ENCODE measurements around the gene PTPRC. TPM values are rescaled to one million over a fixed set of nuclear protein-coding genes. Genes with fewer than 3 reads are reported as not detected.

The PTPRC gene
- total RNA-seq, 1 donor from 2014 or later: 9.7 TPM

DNA sequence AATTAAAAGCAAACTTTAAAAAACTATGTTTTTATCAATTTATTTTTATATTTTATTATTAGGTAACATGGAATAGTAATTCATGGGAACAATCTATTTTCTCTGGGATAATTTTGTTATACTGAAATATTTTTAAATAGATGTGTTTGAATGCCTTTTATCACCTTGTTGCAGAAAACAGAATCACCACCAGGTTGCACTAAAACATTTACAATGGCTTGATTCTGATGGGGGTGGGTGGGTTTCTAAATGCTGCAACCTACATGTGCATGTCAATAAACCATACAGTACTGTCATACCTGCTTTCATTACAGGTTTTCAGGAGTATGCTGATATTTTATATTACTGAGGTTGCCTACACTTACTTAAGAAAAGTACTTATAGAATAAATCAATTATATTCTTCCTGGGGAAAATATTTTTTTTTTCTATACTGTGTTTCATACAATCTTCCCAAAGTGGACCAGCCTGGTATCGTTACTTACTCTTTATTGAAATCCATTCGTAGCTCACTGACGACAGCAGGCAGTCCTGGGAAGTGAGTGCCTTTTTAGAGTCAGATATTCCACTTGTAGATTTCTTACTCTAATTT is 132.8 kb downstream of the PTPRC start:
- DNase-seq (ENCODE audit: missing footprints) (no peak), ATAC-seq (no peak)
- intact Hi-C loops (cut with DNase I): loop anchor here (10.0 kb wide), 1 partner anchor 343 kb away; no protein-coding TSS in a partner anchor

DNA sequence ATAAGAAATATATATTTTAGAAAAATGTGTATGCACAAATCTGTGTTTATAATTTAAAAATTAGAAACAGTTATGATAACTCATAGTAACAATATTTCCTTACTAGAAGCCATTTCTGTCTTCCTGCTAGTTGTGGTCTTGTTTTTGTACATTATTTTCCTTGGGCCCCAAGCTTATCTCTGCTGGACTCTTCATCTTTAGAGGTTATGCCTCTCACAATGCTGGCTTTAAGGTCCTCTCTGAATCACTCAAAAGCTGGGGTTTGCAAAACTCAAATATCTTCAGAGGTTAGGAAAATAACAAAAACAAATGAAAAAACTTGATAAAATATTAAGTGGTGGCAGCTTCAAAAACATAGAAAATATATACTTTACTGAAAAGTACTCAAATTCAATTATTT is 133.8 kb downstream of the PTPRC start:
- ATAC-seq (no peak), DNase-seq (ENCODE audit: missing footprints) (no peak)
- intact Hi-C loops (cut with DNase I): loop anchor here (10.0 kb wide), 1 partner anchor 342 kb away; no protein-coding TSS in a partner anchor

DNA sequence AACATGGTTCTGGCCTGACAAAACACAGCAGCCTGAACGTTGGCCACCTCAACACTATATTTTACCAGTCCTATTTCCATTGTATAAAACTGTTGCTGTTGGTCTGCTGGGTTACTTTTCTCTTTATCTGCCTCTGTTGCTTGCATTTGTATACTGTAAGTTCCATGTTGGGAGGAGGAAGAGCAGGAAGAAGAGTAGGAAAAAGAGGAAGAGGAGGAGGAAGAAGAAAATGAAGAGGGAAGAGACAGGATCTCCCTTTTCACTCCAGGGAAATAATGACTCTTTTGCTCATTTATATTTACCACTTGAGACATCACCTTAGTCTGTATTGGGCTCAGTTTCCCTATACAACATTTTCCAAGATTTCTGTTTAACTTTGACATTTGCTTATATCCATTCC is 134.2 kb downstream of the PTPRC start:
- intact Hi-C loops (cut with DNase I): loop anchor here (10.0 kb wide), 1 partner anchor 342 kb away; no protein-coding TSS in a partner anchor
- ATAC-seq (no peak), DNase-seq (ENCODE audit: missing footprints) (no peak)

DNA sequence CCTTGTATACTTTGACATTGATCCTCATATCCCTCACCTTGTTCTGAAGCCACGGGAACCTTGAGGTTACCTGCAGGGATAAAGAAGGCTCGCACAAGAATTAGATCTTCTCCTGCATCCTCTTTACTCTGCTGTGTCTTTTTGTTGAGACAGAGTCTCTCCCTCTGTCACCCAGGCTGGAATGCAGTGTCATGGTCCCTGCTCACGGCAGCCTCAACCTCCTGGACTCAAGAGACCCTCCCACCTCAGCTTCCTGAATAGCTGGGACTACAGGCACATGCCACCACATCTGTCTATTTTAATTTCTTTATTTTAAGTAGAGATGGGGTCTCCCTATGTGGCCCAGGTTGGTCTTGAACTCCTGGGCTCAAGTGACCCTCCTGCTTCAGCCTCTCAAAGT is 134.7 kb downstream of the PTPRC start:
- DNase-seq (ENCODE audit: missing footprints): no peak
- ATAC-seq: no peak
- intact Hi-C loops (cut with DNase I): loop anchor here (10.0 kb wide), 1 partner anchor 341 kb away; no protein-coding TSS in a partner anchor

DNA sequence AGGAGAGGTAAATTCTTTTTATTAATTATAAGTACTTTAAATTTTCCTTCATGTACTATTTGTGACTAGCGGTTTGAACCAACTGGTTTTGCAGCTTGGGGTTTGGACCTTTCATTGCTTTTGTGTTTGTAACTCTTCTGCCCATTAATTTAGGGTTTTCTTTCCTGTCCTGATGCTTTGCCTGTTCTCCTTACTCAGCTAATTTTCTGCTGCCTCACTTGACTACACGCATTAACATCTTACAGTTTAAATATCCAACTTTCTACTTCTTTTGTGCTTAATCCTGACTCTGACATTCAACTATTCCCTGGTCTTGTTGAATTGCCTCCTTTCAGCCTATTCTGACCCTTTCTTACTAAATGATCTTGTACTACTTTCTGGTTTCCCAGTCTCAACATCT is 135.6 kb downstream of the PTPRC start:
- DNase-seq (ENCODE audit: missing footprints): no peak
- intact Hi-C loops (cut with DNase I): loop anchor here (10.0 kb wide), 1 partner anchor 340 kb away; no protein-coding TSS in a partner anchor
- no peak for ATAC-seq

DNA sequence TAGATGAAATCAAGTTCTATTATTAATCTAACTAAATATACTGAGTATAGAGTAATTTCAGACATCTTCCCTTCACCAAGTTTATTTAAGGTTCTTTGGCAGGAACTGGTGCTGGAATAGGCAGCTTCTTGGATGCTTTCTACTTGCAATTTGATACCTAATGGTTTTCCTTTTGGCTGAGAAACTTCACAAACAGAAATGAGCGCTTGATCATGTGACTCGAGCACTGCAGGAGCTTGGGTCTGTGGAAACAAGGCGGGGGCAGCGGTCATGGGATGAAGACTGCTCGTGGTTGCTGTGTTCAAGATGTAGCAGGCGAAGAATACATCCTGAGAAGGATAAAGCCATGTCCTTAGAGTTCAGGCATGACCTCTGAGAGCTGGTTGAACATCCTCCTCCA is 136.8 kb downstream of the PTPRC start:
- no peak for DNase-seq (ENCODE audit: missing footprints)
- intact Hi-C loops (cut with DNase I): loop anchor here (10.0 kb wide), 1 partner anchor 339 kb away; no protein-coding TSS in a partner anchor
- no peak for ATAC-seq

DNA sequence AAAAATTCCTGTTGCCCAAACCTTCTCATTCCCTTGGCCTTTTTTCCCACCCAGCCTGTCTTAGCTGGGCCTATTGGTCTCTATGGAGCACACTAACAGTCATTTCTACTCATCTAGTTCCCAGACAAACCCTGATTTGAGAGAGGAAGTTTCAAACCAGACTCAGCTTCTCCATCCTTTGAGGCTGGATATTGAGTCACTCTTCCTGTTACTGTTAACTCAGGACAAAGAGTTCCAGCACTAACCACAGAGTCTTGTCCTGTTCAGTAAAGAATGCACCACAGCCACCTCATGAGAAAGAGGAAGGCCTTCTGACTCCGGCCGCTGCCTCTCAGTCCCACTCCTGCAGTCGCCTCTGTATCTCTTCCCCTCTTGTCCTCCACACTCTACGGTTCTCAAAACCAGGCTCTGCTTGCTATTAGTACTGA is 137.8 kb downstream of the PTPRC start:
- peak; percentile 91 for ATAC-seq
- peak; percentile 75 for DNase-seq (ENCODE audit: missing footprints)
- intact Hi-C loops (cut with DNase I): loop anchor here (10.0 kb wide), 1 partner anchor 338 kb away; no protein-coding TSS in a partner anchor

DNA sequence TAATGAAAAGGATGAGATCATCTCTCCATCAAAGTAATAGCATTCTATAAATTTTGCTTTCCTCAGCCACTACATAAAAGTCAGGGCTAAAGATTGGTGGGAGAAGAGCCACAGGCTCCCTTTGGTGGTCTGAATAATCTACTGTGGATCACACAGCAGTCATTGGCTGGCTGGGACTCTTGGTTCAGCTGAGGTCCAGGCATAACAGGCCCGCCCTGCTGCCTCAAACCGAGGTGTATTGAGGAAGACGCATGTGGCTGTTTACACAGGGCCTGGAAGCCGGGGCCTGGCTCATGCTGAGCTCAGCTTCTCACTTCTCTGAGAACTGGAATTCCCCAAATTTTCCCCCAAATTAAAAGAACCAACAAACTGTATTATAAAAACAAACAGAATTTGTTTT is 139.2 kb downstream of the PTPRC start:
- intact Hi-C loops (cut with DNase I): loop anchor here (10.0 kb wide), 1 partner anchor 337 kb away; no protein-coding TSS in a partner anchor
- ATAC-seq (no peak), DNase-seq (ENCODE audit: missing footprints) (peak; percentile 76)

DNA sequence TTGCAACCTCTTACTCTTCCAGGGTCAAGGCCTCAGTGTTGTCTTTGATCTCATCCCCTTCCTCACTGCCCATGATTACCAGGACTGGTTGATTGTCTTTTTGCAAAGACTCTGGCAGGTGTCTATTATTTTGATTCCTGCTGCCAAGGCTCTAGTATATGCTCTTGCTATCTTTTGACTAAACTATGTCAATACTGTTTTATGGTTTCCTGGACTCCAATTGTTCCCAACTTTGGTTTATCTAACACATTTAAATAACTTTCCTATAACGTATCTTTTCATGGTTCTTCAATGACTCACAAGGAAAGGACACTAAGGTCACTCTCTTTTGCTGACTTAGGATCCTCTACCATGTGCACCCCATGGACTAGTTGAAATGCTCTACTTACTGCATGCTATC is 141.5 kb downstream of the PTPRC start:
- no peak for ATAC-seq
- DNase-seq (ENCODE audit: missing footprints): no peak
- intact Hi-C loops (cut with DNase I): no loop called here

DNA sequence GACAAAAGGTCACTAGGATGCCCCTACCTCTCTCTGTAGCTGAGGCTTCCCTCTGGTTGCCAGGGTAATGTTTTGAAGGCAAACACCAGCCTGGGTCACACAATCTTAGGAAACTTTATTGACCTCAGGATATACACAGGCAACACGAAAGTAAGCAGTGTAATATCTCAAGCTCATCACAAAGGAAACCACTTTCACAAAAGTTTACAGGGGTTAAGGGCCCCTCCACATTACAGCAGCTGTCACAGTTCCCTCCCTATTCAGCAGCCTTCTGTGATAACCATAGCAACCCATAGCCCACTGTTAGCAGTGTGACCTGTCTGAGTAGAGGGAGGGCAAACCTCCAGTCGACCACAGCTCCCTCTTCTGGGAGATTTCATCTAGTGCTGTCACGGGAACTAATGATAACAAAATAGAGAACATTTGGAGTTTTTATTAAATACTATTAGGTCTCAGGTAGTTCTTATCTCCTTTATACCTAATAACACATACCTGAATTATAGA is 149.8 kb downstream of the PTPRC start:
- intact Hi-C loops (cut with DNase I): no loop called here
- ATAC-seq (peak; percentile 20), DNase-seq (ENCODE audit: missing footprints) (no peak)

DNA sequence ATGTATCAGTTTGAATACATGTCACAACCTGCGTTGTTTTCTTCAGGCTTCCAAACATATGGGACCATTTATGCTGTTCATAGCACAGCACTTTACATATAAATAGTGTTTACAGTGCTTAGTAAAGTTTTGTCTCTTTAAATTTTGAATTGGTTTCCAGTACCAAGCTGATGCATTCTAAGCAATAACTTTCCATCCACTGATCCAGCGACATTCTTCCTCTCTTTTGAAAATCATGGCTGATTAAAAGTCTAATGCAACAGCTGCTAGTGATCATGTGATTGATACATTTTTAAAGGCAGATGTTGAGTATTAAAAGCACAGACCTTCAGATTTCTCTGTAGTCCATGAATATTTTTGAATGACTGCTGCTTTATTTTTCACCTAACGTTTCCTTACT is 154.9 kb downstream of the PTPRC start:
- DNase-seq (ENCODE audit: missing footprints): no peak
- ATAC-seq: no peak
- intact Hi-C loops (cut with DNase I): no loop called here

DNA sequence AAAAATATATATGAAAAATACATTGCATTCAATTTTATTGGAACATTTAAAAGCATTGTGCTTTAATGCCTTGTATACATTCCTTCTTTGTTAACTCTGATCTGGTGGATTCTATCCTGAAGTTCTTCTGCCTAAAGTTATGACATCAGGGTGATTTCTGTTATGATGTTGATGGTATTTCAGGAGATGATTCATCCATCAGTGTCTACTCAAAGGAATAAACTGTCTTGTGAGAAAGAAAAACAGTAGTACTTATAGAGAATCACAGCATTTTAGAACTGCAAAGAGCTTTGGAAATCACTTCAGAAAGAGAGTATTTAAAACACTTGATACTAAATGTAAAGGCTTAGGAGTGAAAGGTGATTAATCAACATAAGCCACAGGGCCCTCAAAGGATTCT is 155.7 kb downstream of the PTPRC start:
- DNase-seq (ENCODE audit: missing footprints): no peak
- intact Hi-C loops (cut with DNase I): no loop called here
- ATAC-seq: no peak

DNA sequence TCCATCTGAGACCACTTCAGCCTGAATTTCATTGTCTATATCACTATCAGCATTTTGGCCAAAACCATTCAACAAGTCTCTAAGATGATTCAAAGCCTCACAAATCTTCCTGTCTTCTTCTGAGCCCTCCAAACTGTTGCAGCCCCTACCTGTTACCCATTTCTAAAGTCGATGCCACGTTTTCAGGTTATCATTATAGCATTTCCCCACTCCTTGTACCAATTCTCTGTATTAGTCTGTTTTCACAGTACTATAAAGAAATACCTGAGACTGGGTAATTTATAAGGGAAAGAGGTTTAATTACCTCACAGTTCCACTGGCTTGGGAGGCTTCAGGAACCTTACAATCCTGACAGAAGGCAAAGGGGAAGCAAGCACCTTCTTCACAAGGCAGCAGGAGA is 158.8 kb downstream of the PTPRC start:
- ATAC-seq (no peak), DNase-seq (ENCODE audit: missing footprints) (no peak)
- intact Hi-C loops (cut with DNase I): no loop called here

DNA sequence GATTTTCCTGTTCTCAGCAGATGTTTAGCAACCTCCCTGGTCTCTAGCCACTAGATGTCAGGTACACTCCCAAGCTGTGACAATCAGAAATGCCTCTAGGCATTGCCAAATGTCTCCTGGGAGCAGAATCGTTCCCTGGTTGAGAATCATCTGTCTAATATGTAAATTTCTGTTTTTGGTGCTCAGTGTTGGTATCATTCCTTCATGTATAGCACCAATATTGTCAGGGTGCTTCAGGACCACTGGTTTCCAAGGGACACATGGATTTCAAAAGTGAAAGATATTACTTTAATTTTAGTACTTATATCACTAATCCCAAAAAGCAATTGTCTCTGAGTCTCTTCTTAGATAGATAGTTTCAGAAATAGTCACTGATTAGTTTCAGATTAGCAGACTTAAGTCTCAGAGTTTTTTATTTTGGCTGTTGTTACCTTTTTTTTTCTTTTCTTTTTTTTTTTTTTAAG is 160.1 kb downstream of the PTPRC start:
- intact Hi-C loops (cut with DNase I): no loop called here
- no peak for ATAC-seq
- DNase-seq (ENCODE audit: missing footprints): no peak

DNA sequence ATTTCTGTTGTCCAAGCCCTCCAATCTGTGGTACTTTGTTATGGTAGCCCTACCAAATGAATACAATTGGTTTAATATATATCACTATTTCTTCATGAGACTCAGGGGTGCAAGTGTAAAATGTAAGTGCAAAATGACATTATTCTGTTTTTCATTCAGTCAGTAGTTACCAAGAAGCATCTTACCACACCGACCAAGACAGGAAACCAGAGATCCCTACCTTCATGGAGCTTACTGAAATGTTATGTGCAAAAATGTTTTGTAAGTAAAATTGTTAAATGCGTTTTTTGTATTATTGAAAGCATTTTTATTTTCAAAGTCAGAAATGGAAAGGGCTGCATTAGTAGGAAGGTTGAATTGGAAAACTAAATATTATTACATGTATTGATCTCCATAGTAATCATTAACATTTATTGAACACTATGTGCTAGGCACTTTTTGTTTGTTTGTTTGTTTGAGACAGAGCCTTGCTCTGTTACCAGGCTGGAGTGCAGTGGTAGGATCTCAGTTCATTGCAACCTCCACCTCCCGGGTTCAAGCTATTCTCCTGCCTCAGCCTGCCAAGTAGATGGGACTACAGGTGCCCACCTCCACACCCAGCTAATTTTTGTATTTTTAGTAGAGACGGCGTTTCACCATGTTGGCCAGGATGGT is 166.8 kb downstream of the PTPRC start:
- ATAC-seq (no peak), DNase-seq (ENCODE audit: missing footprints) (no peak)
- intact Hi-C loops (cut with DNase I): no loop called here

DNA sequence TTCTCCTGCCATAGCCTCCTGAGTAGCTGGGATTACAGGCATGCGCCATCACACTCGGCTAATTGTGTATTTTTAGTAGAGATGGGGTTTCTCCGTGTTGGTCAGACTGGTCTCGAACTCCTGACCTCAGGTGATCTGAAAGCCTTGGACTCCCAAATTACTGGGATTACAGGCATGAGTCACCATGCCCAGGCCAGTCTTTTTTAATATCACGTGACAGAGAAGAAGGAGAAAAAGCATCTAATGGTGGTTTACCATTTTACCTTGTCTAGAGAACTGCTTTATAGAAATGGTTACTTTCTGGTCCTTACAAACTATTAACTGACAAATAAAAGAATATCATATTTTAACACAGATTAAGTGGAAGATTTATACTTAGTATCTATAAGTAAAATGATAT is 168.0 kb downstream of the PTPRC start:
- intact Hi-C loops (cut with DNase I): no loop called here
- no peak for DNase-seq (ENCODE audit: missing footprints)
- ATAC-seq: no peak
